ENCODE measurements around the gene PRR14.

DNA sequence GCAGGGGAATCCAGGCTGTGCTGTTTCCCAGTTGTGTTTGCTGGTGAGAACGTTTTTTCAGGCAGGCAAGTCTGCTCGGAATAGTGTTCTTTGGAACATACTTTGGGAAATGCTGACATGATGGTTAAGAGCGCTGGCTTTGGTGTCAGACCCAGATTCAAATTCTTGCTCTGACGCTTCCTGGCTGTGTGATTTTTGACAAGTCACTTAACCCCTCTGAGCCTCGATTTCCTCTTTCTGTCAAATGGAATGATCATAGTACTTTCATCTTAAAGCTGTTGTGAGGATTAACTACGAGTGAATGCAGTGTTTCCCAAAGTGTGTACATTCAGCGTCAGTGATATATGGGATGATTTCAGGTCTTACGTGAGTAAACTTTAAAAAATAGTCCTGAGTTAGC is 12.3 kb downstream of the PRR14 start:
- TF ChIP-seq, protein P1, sequence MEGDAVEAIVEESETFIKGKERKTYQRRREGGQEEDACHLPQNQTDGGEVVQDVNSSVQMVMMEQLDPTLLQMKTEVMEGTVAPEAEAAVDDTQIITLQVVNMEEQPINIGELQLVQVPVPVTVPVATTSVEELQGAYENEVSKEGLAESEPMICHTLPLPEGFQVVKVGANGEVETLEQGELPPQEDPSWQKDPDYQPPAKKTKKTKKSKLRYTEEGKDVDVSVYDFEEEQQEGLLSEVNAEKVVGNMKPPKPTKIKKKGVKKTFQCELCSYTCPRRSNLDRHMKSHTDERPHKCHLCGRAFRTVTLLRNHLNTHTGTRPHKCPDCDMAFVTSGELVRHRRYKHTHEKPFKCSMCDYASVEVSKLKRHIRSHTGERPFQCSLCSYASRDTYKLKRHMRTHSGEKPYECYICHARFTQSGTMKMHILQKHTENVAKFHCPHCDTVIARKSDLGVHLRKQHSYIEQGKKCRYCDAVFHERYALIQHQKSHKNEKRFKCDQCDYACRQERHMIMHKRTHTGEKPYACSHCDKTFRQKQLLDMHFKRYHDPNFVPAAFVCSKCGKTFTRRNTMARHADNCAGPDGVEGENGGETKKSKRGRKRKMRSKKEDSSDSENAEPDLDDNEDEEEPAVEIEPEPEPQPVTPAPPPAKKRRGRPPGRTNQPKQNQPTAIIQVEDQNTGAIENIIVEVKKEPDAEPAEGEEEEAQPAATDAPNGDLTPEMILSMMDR (IDR thresholded peaks at IDR 0.05 in 4 of 5, conservative IDR thresholded peaks at IDR 0.05 in 1 of 5): no peak
- no peak for TF ChIP-seq POLR2A (IDR thresholded peaks at IDR 0.05)
